H1 (cell line): Measurements from ENCODE around the gene WFDC5. TPM values are rescaled to one million over a fixed set of nuclear protein-coding genes. Genes with fewer than 3 reads are reported as not detected.

Experiments used
- ASH2L ChIP-seq: fragments of 200-600, 300-600 bp; sonication (generic); IDR thresholded peaks from one replicate; pipeline ENCODE4 v1.7.1; 2017; ENCODE audit warnings: low read length
- EGR1 ChIP-seq: IDR thresholded peaks from 2 replicates; pipeline ENCODE4 v1.6.1; 2011; ENCODE audit warnings: low read depth, low read length, borderline replicate concordance
- JUN ChIP-seq: IDR thresholded peaks from 2 replicates; pipeline ENCODE4 v1.6.1; 2011; ENCODE audit warnings: low read depth, mild to moderate bottlenecking, improper control_type of control experiment, low read length
- NANOG ChIP-seq: IDR thresholded peaks from 2 replicates; pipeline ENCODE4 v1.6.1; 2011; ENCODE audit warnings: low read length, low read depth, mild to moderate bottlenecking, inconsistent platforms; ENCODE audit not compliant: insufficient read depth, poor library complexity, severe bottlenecking
- POU5F1 ChIP-seq: IDR thresholded peaks from 2 replicates; pipeline ENCODE4 v1.6.1; 2011; ENCODE audit warnings: low read depth, mild to moderate bottlenecking, low read length, moderate library complexity
- RBBP5 ChIP-seq: IDR thresholded peaks from 2 replicates; pipeline ENCODE4 v1.7.1; 2012; ENCODE audit warnings: low read depth, mild to moderate bottlenecking, inconsistent platforms, low read length, moderate library complexity, borderline replicate concordance
- SIX5 ChIP-seq: IDR thresholded peaks from 2 replicates; pipeline ENCODE4 v1.6.1; 2011; ENCODE audit warnings: mild to moderate bottlenecking, low read depth, low read length
- polyA plus RNA-seq, 7 experiments: library from polyadenylated mRNA; depleted of rRNA in 3 of 7; stranded (reverse) in 5 of 7; unstranded in 2 of 7; fragments of >200 nt in 5 of 7; fragments of 200-250 nt in 2 of 7; gene quantifications; 1 replicate in 5 of 7; 2 replicates in 1 of 7; 4 replicates in 1 of 7; pipeline versions ENCODE4 v1.2.1 to v1.2.3, GENCODE V29; 2011 to 2013; ENCODE audit warnings: missing spikeins in 2 of 7, mixed read lengths in 2 of 7
- total RNA-seq: library from RNA; stranded (reverse); fragmentation: NEBNext Ultra II Directional; extraction: Animal tissue kit (Norgen Biotek cat#: 25700); gene quantifications from 2 replicates; pipeline ENCODE4 v1.2.1, GENCODE V29; 2021

Gene WFDC5
- total and polyA plus RNA-seq, 2 of the 8 experiments (the other 6 are each of a cell fraction or from before 2014, with no cell fraction given) = not detected

GRCh38 chr20:45114465-45115385 is at the start of gene WFDC5 (continued):
- TF ChIP-seq RBBP5 (no peak), SIX5 (no peak), EGR1 (no peak), ASH2L (no peak), NANOG (no peak), POU5F1 (no peak), JUN (no peak)
- TF ChIP-seq, all 59 proteins: peak for 0
